AG04450 (cell line): ENCODE results near the gene CNTNAP2. TPM values are rescaled to one million over a fixed set of nuclear protein-coding genes. Genes with fewer than 3 reads are reported as not detected.

Experiments
- CTCF ChIA-PET: fragments of 300-600, 350-600 bp; formaldehyde crosslinking; extraction: SDS; loops from one replicate; lab custom pipeline; 2022; ENCODE audit warnings: antibody characterized with exemption, inconsistent platforms; lab: Charles Lee
- POLR2A ChIA-PET: fragments of 350-600 bp; formaldehyde crosslinking; extraction: SDS; loops from one replicate; lab custom pipeline; 2021; ENCODE audit warnings: antibody characterized with exemption, inconsistent platforms; lab: Yijun Ruan, JAX
- DNase-seq: peaks from one replicate; pipeline ENCODE4 v3.0.0-alpha.2; 2011; ENCODE audit warnings: low read depth, low spot score
- H3K27ac ChIP-seq: one replicate; pipeline ENCODE4 v1.5.1; 2012; ENCODE audit warnings: low read depth, low read length, control low read depth
- H3K27me3 ChIP-seq: one replicate; pipeline ENCODE4 v1.6.0; 2012; ENCODE audit warnings: low read length; ENCODE audit not compliant: control insufficient read depth, insufficient read depth
- H3K4me3 ChIP-seq: 2 replicates; pipeline ENCODE4 v1.5.1; 2011; ENCODE audit warnings: mild to moderate bottlenecking, low read depth, low read length, control low read depth
- H3K9me3 ChIP-seq: 2 replicates; pipeline ENCODE4 v1.5.1; 2012; ENCODE audit warnings: low read length; ENCODE audit not compliant: control insufficient read depth, insufficient read depth
- CTCF ChIP-seq: IDR thresholded peaks from 2 replicates; pipeline ENCODE4 v1.5.1; 2011; ENCODE audit warnings: low read depth, low read length, control low read depth, inconsistent platforms
- polyA plus RNA-seq: library from polyadenylated mRNA; depleted of rRNA; stranded (reverse); fragments of >200 nt; gene quantifications from 2 replicates; pipeline ENCODE4 v1.2.3, GENCODE V29; 2011

CNTNAP2 gene
- polyA plus RNA-seq, 1 experiment, result not detected

DNA sequence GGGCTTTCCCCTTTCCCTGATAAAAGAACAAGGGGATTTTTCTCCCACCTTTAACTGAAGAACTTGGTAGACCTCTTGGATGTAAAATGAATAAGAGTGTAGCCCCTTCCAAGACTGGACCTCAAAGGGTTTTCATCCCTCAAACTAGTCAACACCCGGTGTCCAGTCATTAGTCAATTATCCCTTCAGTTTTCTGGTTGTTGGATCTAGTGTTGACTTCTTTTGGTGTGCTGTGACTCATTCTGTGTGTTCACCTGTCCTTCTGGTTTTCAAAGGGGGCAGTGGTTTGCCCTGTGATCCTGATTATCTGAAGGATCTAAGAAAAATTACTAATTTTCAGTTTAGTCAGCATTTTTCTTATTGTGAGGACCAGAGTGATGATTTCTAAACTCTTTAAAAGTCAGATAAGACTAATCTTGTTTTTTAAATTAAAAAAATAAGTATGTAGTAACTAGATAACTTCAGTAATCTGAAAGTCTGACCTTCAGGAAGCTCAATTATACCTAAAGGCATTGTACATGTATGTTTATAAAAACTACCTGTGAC lies 583.5 kb downstream of the CNTNAP2 start:
- DNase-seq, result no peak
- H3K27me3 ChIP-seq, result no peaks in the 10 kb centered on the region
- POLR2A ChIA-PET, result no interaction called here
- TF ChIP-seq CTCF, result no peak
- peaks cover 14% of the 10 kb centered on the region for H3K9me3 ChIP-seq
- no peak overlapping the region for H3K27ac ChIP-seq
- H3K4me3 ChIP-seq, result no peak overlapping the region
- CTCF ChIA-PET, result no interaction called here

DNA sequence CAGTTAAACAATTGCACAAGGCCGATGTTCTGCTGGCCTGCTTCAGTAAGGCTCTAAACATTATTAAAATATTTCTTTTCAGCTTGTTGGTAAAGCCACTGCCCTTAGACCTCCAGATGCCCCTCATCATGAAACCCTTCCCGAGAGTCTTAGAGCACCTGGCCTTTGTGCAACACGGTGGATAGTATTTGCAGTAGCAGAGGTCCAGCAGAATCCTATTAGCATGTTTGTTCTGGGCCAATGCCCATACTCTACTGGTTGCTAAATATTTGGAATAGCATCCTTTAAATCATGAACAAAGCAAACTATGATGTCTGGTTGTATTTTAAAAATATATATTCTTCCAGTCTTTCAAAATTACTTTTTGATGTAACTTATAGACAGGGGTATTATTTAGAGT lies 584.6 kb downstream of the CNTNAP2 start:
- TF ChIP-seq CTCF, result no peak
- no peak overlapping the region for H3K4me3 ChIP-seq
- DNase-seq, result no peak
- no peaks in the 10 kb centered on the region for H3K27me3 ChIP-seq
- H3K9me3 ChIP-seq, result peaks cover 13% of the 10 kb centered on the region
- no peak overlapping the region for H3K27ac ChIP-seq
- ChIA-PET POLR2A (no interaction called here), CTCF (no interaction called here)

GRCh38 chr7:146702898-146703297 lies 586.3 kb downstream of the CNTNAP2 start:
- Histone ChIP-seq H3K9me3 (peaks cover 10% of the 10 kb centered on the region), H3K27me3 (no peaks in the 10 kb centered on the region), H3K4me3 (no peak overlapping the region), H3K27ac (no peak overlapping the region)
- no peak for DNase-seq
- POLR2A ChIA-PET, result no interaction called here
- CTCF ChIA-PET, result no interaction called here
- TF ChIP-seq CTCF, result no peak

- POLR2A ChIA-PET, result no interaction called here
- no peak overlapping the region for H3K27ac ChIP-seq
- no peaks in the 10 kb centered on the region for H3K27me3 ChIP-seq
- no peak overlapping the region for H3K4me3 ChIP-seq
- CTCF ChIA-PET, result no interaction called here
- DNase-seq, result no peak
- H3K9me3 ChIP-seq, result peaks cover 5% of the 10 kb centered on the region; the same call in 1 of the 2 replicates
- no peak for TF ChIP-seq CTCF
Measured at GRCh38 chr7:146709451-146710027, 592.9 kb downstream of the CNTNAP2 start.

GRCh38 chr7:146713205-146713604 lies 596.6 kb downstream of the CNTNAP2 start:
- H3K9me3 ChIP-seq, result peaks cover 2% of the 10 kb centered on the region; the same call in 1 of the 2 replicates
- ChIA-PET CTCF (no interaction called here), POLR2A (no interaction called here)
- no peak overlapping the region for H3K27ac ChIP-seq
- no peak for DNase-seq
- no peaks in the 10 kb centered on the region for H3K27me3 ChIP-seq
- no peak for TF ChIP-seq CTCF
- H3K4me3 ChIP-seq, result no peak overlapping the region
